GM12891 (cell line): ENCODE measurements around the gene TMEM80.

ENCODE experiments used
- PAX5 ChIP-seq: IDR thresholded peaks from 2 replicates; pipeline ENCODE4 v1.6.1; 2011; ENCODE audit warnings: low read length, moderate library complexity, mild to moderate bottlenecking; ENCODE audit not compliant: insufficient read depth, severe bottlenecking
- POLR2A ChIP-seq: IDR thresholded peaks from 2 replicates; pipeline ENCODE4 v1.6.1; 2011; ENCODE audit warnings: low read depth, low read length, control low read depth
- TAF1 ChIP-seq: IDR thresholded peaks from 2 replicates; pipeline ENCODE4 v1.6.1; 2011; ENCODE audit warnings: low read depth, low read length, control low read depth

DNA sequence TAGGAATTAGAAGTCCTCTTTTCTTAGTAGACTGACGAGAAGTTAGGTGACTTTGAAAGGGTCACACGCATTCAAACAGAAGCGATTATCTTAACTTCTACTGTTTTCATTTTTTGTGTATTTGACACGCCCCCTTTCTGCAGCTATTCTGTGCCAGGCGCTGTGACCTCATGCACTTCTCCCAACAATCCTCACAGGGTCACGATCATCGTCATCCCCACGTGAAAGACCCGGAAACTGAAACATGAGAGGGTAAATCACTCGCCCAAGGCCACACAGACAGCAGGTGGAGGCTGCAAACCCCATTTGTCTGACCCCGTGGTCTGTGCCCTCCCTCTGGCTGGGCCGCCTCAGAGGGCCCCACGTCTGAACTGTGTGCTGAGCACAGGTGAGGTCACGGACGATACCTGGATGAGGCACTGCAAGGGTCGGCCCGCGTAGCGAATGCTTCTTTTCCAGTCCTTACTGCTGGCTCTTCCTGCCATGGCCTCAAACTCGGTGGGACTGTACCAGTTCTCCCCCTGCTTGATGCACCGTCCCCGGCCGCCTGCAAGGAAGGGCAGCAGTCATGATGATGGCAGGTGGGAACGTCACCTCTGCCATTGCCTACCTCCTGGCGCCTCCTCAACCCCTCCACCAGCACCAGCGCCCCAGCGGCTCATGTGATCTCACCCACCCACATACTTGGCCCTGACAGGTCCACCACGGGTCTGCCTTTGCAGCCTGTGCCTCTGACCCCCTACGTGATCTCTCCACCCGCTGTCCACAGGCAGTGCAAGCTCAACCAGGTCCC lies 9.0 kb upstream of the TMEM80 start:
- TF ChIP-seq POLR2A (no peak), PAX5 (no peak), TAF1 (no peak)
